SW480 (cell line): ENCODE data around the gene RFFL.
"Not testable (repeated sequence)": the region's sequence is repeated elsewhere in the genome, so short reads cannot be mapped to it uniquely, and the experiment has no call there.

Source experiments
- DNase-seq: peaks from one replicate; pipeline ENCODE4 v3.0.0-alpha.2; 2016; ENCODE audit warnings: low spot score

RFFL gene

DNA sequence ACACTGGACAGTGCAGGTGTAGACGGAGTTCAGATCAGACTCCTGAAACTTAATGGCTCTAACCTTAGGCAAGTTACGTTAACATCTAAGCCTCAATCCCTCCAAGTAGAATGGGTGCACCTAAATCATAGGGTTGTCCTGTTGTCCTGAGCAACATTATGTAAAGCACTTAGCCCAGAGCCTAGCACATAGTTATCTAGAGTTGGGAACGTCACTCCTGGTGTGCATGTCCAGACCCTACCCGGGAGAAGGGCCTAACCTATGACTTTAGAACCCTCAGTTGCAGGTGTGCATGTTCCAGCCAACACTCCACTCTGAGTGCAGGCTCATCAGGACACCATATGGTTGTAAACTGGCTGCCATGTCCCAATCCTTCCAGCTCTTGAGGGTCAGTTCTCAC is 57.2 kb downstream of the RFFL start:
- no peak for DNase-seq

DNA sequence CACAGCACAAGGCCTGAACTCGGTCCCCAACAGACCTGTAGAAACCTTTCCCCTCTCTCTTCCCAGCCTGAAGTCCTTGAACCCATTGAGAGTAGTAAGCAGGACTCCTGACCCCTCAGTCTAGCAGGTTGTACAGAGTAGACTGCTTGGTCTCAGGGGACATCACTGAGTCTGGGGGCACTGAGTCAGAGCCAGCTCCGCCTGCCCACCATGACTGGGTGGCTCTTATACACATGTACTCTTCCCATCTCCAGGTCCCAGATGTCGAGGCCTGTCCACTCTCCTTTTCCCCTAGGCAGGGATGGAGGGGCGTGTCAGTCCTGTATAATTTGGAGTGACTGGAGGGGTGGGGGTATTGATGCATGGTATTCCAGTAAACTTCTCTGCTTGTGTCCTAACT is 59.7 kb downstream of the RFFL start:
- no peak for DNase-seq

DNA sequence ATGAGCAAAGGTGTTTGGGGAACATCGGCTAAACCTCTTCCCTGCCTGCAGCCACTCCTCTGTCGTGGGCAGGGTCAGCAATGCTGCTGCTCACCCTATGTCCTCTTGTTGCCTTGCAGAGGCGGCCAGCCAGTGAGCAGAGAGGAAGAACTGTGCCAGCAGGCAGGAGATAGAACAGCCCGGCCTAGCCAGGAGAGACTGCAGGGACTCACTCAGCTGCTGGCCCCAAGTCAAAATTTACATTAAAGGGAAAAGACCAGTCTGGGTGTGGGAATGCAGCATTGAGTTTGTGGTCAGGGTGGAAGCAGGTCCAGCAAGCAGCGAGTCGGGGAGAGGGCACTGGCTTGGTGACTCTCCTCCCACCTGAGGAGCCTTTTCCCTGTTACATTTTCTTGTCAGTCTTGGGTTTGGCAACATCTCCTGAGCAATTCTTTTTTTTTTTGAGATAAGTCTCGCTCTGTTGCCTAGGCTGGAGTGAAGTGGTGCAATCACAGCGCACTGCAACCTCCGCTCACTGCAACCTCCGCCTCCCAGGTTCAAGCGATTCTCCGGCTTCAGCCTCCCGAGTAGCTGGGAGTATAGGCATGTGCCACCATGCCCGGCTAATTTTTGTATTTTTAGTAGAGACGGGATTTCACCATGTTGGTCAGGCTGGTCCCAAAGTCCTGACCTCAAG is 60.5 kb downstream of the RFFL start:
- DNase-seq = no peak

DNA sequence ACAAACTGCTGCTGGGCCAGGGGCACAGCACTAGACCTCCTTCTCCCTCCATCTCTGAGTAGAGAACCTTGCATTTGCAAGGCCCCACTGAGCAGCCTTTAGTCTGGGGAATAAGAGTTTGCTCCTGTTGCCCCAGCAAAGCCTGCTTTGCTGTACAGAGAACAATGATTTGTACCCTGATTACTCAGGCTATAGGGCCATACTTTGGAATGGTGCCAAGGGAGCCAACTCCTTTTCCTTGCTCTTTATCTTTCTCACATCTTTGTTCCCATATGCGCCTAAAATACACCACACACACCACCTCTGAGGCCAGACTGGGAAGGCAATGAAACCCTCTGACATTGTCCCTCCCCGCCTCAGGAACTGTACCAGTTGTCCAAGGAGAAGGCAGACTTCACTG is 62.0 kb downstream of the RFFL start:
- DNase-seq = no peak

DNA sequence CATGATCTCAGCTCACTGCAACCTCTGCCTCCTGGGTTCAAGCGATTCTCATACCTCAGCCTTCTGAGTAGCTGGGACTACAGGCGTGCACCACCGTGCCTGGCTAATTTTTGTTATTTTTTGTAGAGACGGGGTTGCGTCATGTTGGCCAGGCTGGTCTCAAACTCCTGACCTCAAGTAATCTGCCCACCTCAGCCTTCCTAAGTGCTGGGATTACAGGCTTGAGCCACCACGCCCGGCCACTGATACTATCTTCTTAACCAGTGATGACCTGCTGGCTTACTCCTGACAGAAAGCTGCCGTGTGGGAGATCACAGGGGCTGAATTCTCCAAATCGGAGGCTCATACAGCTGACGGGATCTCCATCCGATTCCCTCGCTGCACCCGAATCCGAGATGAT is 62.5 kb downstream of the RFFL start:
- not testable (repeated sequence) for DNase-seq

DNA sequence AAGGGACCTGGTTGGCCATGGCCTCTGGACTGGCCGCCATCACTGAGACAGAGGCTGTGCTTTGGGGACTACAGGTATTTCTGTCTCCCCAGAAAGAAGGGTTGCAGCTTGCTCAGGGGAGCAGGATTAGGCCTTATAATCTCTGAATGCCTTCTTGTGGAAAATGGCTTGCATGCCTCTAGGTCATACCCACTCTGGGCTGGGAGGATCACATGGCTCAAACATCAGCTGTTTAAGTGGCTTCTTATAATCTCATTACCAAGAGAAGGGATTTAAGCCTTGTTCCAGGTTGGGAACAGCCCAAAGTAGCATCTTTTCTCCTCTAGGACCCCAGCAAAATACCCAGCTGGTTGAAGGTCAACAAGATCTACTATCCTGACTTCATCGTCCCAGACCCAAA is 64.1 kb downstream of the RFFL start:
- DNase-seq = no peak

DNA sequence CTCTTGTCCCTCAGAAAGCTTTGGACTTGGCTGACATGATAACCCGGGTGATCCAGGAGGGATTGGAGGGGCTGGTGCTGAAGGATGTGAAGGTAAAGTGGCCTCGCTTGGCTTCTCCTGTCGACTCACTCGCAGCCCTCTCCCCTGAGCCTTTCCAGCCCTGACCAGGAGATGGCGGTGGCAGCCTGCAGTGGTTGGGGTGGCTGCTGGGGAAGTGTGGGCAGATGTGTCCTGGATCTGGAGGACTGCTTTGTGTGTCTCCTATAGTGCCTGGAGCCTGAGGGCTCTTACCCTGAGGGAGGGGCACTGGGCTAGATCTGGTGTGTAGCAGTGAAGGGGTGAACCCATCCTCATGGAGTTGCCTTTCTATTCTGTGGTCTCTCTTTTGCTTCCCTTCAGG is 65.3 kb downstream of the RFFL start:
- DNase-seq = peak; percentile 38

DNA sequence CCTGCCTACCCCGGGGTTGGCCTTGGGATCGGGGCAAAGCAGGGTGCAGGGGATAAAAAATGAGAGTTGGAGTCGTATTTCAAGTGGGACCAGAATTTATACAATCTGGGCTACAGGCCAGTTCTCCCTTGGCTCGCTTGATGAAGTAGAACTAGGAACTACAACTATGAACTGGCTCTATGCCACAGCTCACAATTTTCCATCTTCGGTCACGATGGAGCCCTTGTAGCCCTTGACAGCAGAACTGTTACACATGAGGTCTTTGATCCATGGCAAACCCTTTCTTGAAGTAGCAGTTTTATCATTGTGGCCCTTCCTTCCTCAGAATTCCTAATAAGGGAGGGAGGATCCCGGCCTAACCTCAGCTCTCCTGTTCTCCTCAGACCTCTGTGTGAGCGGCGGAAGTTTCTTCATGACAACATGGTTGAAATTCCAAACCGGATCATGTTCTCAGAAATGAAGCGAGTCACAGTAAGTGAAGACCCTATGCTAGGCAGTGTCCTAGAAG is 66.1 kb downstream of the RFFL start:
- no peak for DNase-seq

DNA sequence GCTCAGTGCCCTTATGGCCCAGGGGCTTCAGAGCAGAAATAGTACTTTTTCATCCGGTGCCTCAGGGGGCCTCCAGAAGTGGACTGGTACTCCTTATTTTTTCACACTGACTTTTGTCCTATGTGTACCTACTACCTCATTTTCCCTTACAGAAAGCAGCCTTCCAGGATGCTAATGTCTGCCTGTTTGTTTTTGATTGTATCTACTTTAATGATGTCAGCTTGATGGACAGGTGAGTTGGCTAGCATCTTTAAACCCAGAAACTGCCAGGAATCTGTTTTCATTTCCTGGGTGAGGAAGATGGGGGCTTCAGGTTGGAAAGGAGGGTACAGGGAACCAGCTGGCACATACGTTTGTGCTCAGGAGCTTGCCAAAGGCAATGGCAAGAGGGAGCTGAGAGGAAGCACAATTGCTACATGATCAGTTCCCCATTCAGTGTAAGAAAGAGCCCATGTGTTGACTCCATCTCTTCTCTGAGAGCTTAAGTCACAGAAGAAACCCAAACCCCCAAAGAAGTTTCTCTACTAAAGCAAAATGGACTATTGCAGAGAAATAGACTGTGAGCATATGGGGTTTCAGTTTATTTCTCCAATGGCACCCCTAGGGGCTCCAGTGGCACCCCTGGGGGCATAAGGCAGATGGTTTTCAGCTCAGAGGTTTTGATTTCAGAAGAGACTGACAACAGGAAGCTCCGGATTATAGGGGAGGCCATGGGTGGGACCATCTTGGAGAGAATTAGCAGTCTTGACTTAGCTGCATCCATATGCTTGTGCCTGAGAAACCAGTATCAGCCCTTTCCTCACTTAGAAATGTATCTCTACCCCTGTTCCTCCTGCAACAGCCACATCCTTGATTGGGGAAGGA is 66.9 kb downstream of the RFFL start:
- DNase-seq = no peak

DNA sequence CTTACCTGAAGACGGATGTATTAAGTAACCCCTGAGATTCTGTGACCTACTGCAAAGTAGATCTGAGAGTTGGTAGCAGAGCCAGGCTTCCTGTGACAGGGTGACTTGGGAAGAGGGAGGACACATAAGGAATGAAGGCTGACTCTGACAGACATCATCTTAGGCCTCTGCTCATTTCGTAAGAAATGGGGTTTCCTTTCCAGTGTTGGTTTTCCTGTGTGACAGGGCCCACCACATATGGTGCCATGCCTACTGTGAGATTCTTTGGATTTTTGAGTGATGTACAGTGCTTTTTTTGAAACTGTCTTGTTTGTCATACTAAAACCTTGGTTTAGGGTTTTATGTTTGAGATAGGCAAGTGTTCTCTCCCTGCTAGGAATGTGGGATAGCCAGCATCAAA is 70.5 kb downstream of the RFFL start:
- DNase-seq = no peak

DNA sequence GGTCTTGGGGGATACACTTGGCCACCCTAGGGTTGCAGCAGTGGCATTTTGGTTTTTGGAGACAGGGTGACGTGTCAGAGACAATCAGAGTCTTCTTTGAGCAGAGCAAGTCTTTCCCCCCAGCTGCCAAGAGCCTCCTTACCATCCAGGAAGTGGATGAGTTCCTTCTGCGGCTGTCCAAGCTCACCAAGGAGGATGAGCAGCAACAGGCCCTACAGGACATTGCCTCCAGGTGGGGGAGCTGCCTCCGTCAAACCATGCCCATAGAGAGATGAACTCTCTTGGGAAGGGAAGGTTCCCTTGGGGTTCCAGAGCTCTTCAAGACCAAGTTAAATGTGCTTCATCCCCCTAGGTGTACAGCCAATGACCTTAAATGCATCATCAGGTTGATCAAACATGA is 71.9 kb downstream of the RFFL start:
- no peak for DNase-seq

DNA sequence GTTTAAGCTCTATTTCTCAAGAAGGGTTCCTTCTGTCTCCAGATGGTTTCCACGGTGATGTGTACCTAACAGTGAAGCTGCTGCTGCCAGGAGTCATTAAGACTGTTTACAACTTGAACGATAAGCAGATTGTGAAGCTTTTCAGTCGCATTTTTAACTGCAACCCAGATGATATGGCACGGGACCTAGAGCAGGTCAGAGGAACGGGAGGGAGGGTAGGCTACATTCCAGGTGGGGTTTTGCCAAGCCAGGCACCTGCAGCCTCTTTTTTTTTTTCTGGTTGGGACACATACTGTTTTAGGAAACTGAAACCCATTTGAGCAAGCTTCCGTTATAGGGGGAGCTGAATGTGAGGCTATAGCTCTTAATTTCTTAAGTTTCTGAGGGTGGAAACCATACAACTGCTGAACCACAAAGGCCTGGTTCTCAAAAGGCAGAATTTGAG is 72.6 kb downstream of the RFFL start:
- no peak for DNase-seq

DNA sequence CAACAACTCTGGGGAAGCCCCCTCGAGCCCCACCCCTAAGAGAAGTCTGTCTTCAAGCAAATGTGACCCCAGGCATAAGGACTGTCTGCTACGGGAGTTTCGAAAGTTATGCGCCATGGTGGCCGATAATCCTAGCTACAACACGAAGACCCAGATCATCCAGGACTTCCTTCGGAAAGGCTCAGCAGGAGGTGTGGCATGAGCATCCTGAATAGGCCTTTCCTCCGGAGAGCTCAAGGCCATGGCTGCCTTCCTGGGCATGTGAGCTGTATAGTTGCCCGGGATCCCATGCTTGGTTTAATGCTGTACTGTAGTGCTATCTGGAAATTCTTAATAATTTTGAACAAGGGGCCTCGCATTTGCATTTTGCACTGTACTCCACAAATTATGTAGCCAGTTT is 74.0 kb downstream of the RFFL start:
- DNase-seq = no peak

DNA sequence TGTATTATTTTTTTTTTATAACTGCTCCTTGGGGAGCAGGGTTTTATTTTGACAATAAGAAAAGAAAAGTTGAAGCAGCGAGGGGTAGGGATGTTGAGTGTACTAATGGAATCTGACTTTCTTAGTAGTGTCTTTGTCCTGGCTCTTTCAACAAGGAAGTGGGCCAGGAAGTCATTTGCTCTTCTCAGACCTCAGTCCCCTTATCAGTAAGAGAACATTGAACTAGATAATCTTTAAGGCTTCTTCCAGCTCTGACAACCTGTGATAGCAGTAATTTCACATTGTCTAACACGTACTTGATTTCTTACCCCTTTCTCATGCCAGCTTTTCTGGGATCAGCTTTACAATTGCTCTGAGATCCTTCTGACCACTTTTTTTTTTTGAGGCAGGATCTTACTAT is 74.9 kb downstream of the RFFL start:
- no peak for DNase-seq

DNA sequence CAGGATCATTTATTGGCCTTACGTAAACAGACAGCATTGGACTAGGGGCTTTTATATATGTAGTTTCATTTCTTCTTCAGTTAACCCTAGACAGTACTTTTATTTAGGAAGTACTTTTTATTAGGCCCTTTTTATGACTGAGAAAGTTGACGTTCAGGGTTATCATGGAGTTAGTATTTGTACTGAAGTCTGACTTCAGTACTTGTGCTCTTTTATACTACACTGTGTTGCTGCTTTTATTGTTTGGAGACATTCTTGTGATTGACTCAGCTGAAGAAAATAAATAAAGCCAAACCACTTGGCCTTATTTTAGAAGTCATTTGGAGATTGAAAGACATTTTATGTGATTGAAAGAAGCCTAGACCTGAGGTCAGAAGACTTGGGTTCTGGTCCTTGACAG is 76.3 kb downstream of the RFFL start:
- no peak for DNase-seq

DNA sequence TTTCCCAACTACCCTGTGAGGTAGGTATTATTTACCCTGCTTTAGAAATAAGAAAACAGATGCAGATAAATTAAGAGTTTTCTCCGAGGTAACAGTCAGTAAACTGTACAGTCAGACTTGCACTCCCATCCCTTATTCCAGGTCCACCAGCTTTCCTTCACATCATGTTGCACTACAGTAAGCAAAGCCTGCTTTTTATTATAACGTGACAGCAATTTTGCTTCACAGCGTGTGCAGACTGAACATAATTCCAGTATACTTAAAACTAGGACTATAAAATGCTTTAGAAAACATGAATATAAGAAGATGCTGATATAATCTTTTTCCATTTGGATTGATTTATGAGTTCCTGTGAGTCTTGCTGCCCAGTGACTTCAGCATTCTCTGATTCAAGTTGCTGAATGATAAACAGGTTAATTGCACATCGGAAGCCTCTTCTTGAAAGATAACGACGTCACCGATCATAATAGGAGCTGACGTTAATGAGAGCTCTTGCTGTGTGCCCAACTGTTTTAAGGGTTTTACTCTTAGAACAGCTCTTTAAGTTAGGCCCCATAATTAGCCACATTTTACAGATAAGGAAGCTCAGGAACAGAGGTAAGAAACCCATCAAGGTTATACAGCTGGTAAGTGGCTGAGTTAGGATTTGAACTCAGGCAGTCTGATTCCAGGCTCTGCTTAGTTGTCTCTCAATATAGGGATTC is 81.8 kb downstream of the RFFL start:
- no peak for DNase-seq

DNA sequence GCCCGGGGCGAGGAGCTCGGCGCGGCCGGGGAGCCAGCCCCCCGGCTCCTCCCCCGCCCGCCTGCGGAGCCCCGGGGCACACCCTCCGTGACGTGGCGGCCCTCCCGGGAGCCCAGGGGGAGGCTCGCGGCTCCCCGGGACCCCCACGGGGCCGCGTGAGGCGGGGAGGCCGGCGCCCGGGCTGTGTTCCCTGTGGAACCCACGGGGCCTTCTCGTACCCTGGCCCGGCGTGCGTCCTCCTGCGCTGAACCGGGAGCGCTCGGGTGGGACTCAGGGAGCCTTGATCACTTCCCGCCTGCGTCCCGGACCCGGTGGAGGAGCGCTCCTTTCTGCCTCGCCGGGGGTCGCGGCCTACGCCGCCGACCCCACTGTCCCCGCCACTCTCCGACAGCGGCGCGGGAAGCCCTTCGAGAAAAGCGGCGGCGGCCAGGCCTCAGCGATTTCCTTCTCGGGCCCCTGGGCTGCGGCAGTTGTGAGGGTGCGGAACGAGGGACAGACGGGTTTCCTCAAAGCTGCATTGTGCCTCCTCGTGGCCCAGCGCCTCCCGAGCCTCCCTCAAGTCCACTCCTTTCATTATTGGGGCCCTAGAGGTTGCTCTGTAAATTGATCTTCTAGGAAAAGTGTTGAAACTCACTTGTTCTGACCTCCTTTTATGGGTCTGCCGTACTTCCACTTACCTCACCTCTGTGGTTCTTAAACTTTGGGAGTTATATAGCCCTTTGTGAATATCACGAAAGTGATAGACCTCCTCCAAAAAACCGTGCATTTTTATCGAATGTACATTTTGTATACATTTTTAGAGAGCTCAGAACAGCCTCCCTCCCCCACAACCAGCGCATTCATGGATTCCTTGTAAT is 82.6 kb downstream of the RFFL start:
- peak; percentile 90 for DNase-seq

DNA sequence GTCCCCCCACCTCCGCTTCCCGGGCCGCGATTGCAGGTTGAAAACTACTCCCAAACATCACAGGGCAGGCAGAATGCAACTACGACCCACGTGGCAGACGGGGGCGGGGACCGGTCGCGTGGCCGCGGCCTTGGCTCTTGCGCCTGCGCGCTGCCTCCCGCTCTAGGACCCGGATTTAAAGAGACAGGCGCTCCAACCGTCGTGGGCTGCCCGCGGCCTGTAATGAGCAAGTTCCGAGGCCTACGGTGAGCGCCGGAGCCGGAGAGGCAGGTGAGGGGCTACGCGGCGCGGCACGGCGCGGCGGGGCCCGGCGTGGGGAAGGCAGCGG is 83.2 kb downstream of the RFFL start, which contains the start of gene LIG3:
Gene LIG3 (plus strand): TSS at position 160 of the 328 bp plus-strand sequence. CDS start 2,494 bp downstream, outside the sequence.
- peak; percentile 92 for DNase-seq

DNA sequence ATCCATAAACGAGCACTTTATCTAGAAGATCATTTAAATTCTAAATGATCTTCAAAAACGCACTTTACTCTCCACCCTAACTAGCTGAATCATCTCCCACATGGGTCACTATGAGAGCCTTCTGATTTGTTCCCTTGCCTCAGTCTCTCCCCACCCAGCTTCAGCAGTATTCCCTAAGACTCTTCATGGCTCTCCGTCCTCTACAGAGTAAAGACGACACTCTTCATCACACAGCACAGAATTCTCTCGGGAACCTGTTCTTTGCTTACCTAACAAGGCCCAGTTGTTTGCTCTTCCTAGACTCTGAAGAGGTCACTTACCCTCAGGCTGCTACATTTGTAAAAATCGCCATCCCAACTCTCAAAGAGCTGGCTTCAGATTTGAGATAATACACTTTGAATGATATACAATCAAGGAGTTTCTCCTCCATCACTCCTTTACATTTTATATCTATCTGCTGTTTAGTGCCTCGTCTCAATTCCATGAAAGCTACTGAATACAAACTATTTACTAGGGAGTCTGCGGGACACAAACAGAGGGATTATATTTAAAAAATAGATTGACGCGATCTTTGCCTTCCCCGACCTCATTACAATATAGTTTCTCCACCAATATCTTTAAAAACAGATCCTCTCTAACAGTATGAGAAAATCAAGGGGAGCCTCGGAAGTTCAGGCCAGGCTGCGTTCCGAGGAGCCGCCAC is 83.7 kb downstream of the RFFL start:
- no peak for DNase-seq

DNA sequence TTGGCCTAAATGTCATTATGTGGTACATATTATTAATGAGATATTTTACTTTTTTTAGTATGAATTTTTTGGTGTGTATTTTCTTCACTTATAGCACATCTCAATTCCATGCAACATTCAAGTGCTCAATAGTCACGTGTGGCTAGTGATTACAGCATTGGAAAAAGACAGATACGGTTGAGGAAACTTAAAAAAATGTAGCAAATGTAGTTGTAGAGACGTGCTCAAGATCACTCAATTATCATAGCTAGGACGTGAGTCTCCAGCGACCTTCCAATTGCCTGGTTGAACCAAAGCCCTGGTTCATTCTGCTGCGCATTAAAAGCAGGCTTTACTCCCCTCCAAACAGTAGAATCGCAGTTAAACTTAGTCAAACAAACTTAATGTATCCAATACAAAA is 84.4 kb downstream of the RFFL start:
- DNase-seq = no peak
